OCI-LY3 (cell line): ENCODE data around the gene STX1B.
"Not testable (repeated sequence)": the region's sequence is repeated elsewhere in the genome, so short reads cannot be mapped to it uniquely, and the experiment has no call there.

Source experiments
- H2AFZ ChIP-seq: fragments of 200-600, 300-600 bp; shearing (Covaris generic); 2 replicates; pipeline ENCODE4 v1.6.0; 2014; ENCODE audit warnings: antibody characterized with exemption, low read depth, low read length
- H3K27ac ChIP-seq: fragments of 200-600, 300-600 bp; sonication (generic); 2 replicates; pipeline ENCODE4 v1.5.1; 2014; ENCODE audit warnings: mild to moderate bottlenecking, low read length, moderate library complexity, mixed read lengths
- H3K27me3 ChIP-seq: fragments of 200-600, 300-600 bp; sonication (generic); 2 replicates; pipeline ENCODE4 v1.6.1; 2014; ENCODE audit warnings: low read depth, low read length, mixed read lengths
- H3K36me3 ChIP-seq: fragments of 200-600, 300-600 bp; sonication (generic); replicated peaks from 2 replicates; pipeline ENCODE3; 2014; ENCODE audit warnings: low read depth, low read length, mixed read lengths
- H3K4me1 ChIP-seq: fragments of 300-600, 200-600 bp; sonication (generic); 2 replicates; pipeline ENCODE4 v1.6.1; 2014; ENCODE audit warnings: low read length, mixed read lengths
- H3K4me2 ChIP-seq: fragments of 200-600, 300-600 bp; sonication (generic); 2 replicates; pipeline ENCODE4 v1.6.1; 2014; ENCODE audit warnings: low read length, mixed read lengths
- H3K4me3 ChIP-seq: fragments of 300-600, 200-600 bp; sonication (generic); 2 replicates; pipeline ENCODE4 v1.5.1; 2014; ENCODE audit warnings: antibody characterized with exemption, mild to moderate bottlenecking, low read length, moderate library complexity
- H3K79me2 ChIP-seq: fragments of 300-600, 200-600 bp; shearing (Covaris generic); 2 replicates; pipeline ENCODE4 v1.6.1; 2014; ENCODE audit warnings: mild to moderate bottlenecking, low read length, mixed read lengths
- H3K9ac ChIP-seq: fragments of 300-600, 200-600 bp; shearing (Covaris generic); 2 replicates; pipeline ENCODE4 v1.6.0; 2014; ENCODE audit warnings: mild to moderate bottlenecking, low read length, moderate library complexity
- H3K9me3 ChIP-seq: fragments of 200-600, 300-600 bp; shearing (Covaris generic); 2 replicates; pipeline ENCODE4 v1.6.1; 2014; ENCODE audit warnings: low read length, mixed read lengths; ENCODE audit not compliant: insufficient read depth
- H4K20me1 ChIP-seq: fragments of 200-600, 300-600 bp; sonication (generic); 2 replicates; pipeline ENCODE4 v1.6.1; 2016; ENCODE audit warnings: low read length, mixed read lengths; ENCODE audit not compliant: insufficient read depth
- CTCF ChIP-seq: fragments of 200-600, 300-600 bp; sonication (generic); IDR thresholded peaks from 2 replicates; pipeline ENCODE4 v1.5.1; 2014; ENCODE audit warnings: antibody characterized with exemption, low read length, low read depth
- EZH2phosphoT487 ChIP-seq: fragments of 200-600 bp; shearing (Covaris generic); IDR thresholded peaks from 2 replicates; pipeline ENCODE4 v1.6.1; 2018; ENCODE audit warnings: antibody characterized with exemption, mixed run types, low read depth

Gene STX1B

GRCh38 chr16:31022544-31023251 lies 12.3 kb upstream of the STX1B start:
- H4K20me1 ChIP-seq, result no peaks in the 10 kb centered on the region
- H2AFZ ChIP-seq, result no peak overlapping the region
- H3K4me1 ChIP-seq, result peaks cover 2% of the 10 kb centered on the region; the same call in 1 of the 2 replicates
- H3K4me3 ChIP-seq, result no peak overlapping the region
- TF ChIP-seq CTCF (no peak), EZH2phosphoT487 (no peak)
- H3K27ac ChIP-seq, result no peak overlapping the region
- H3K27me3 ChIP-seq, result no peaks in the 10 kb centered on the region
- H3K9ac ChIP-seq, result no peak overlapping the region
- no peaks in the 10 kb centered on the region for H3K79me2 ChIP-seq
- no peak overlapping the region for H3K4me2 ChIP-seq
- H3K9me3 ChIP-seq, result no peaks in the 10 kb centered on the region
- H3K36me3 ChIP-seq, result no peaks in the 10 kb centered on the region

GRCh38 chr16:31020536-31020935 lies 10.1 kb upstream of the STX1B start:
- Histone ChIP-seq H2AFZ (no peak overlapping the region), H3K9ac (no peak overlapping the region), H3K4me3 (no peak overlapping the region), H3K4me2 (no peak overlapping the region), H3K79me2 (no peaks in the 10 kb centered on the region), H3K4me1 (peaks cover 2% of the 10 kb centered on the region; the same call in 1 of the 2 replicates), H4K20me1 (no peaks in the 10 kb centered on the region), H3K36me3 (no peaks in the 10 kb centered on the region), H3K27ac (no peak overlapping the region), H3K9me3 (no peaks in the 10 kb centered on the region), H3K27me3 (no peaks in the 10 kb centered on the region)
- TF ChIP-seq CTCF, result no peak
- TF ChIP-seq EZH2phosphoT487, result no peak

- not testable (repeated sequence) for H3K27ac ChIP-seq, H2AFZ ChIP-seq, H4K20me1 ChIP-seq, H3K4me1 ChIP-seq, H3K79me2 ChIP-seq, H3K27me3 ChIP-seq, H3K9me3 ChIP-seq, H3K4me3 ChIP-seq, H3K36me3 ChIP-seq, H3K9ac ChIP-seq, H3K4me2 ChIP-seq
Observed at GRCh38 chr16:31017756-31018155, 7.3 kb upstream of the STX1B start.

- Histone ChIP-seq H3K79me2 (no peaks in the 10 kb centered on the region), H3K9ac (no peak overlapping the region), H3K9me3 (no peaks in the 10 kb centered on the region), H3K27me3 (no peaks in the 10 kb centered on the region), H2AFZ (no peak overlapping the region), H3K4me3 (no peak overlapping the region), H3K4me2 (no peak overlapping the region), H3K36me3 (no peaks in the 10 kb centered on the region), H3K27ac (no peak overlapping the region), H4K20me1 (no peaks in the 10 kb centered on the region), H3K4me1 (peaks cover 2% of the 10 kb centered on the region; the same call in 1 of the 2 replicates)
- peak; percentile 13; the same call in 1 of the 2 replicates for TF ChIP-seq CTCF
- no peak for TF ChIP-seq EZH2phosphoT487
Observed at GRCh38 chr16:31016018-31016417, 5.6 kb upstream of the STX1B start.

GRCh38 chr16:31013292-31013691 lies 2.9 kb upstream of the STX1B start:
- not testable (repeated sequence) for H3K4me3 ChIP-seq, H3K79me2 ChIP-seq, H3K4me2 ChIP-seq, H4K20me1 ChIP-seq, H3K27me3 ChIP-seq, H3K9ac ChIP-seq, H3K36me3 ChIP-seq, H2AFZ ChIP-seq, H3K27ac ChIP-seq, H3K4me1 ChIP-seq, H3K9me3 ChIP-seq

GRCh38 chr16:31011815-31012214 lies 1.4 kb upstream of the STX1B start:
- H3K4me3 ChIP-seq, H2AFZ ChIP-seq, H4K20me1 ChIP-seq, H3K36me3 ChIP-seq, H3K4me1 ChIP-seq, H3K79me2 ChIP-seq, H3K9ac ChIP-seq, H3K27me3 ChIP-seq, H3K27ac ChIP-seq, H3K4me2 ChIP-seq, H3K9me3 ChIP-seq: not testable (repeated sequence)
